CD4-positive, alpha-beta T cell treated with Interleukin-1 beta for 1 hour (primary cell): ENCODE measurements around the gene ANO6.
"Not testable (repeated sequence)": the region's sequence is repeated elsewhere in the genome, so short reads cannot be mapped to it uniquely, and the experiment has no call there.

Experiments used
- DNase-seq, 2 donors: peaks; one replicate each; pipeline ENCODE4 v3.0.0-alpha.2; 2020 to 2022

Gene ANO6

DNA sequence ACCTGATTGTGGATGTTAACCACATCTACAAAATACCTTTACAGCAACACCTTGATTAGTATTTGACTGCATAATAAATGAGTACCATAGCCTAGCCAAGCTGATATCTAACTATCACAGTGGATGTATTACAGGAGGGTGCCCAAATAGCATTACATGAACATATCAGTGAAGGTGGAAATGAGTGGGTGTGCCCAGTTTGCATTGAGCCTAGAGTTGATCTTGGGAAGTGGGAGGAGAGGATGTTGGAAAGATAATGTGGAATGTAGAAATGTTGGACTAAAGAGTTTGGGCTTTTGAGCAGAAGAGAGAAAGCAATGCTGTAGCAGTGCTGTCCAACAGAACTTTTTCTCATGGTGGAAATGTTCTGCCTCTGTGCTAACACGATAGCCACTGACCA lies 98.9 kb downstream of the ANO6 start:
- no peak for DNase-seq

DNA sequence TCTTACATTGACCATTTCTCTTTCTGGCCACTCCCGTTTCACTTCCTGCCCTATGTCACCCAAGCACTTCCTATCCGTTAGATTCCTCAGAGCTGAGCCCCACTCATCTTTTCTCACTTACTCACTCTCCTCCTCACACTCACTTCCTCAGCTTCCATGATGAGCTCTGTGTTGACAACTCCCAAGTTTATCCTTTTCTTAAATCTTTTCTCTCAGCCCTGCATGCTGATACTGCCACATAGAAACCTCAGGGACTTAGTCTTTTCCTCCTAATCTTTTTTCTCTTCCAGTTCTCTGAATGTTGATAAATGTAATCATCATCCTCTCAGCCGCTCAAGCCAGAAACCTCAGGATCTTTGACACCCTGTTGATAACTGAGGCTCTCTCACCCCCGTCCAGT lies 99.6 kb downstream of the ANO6 start:
- DNase-seq = no peak

DNA sequence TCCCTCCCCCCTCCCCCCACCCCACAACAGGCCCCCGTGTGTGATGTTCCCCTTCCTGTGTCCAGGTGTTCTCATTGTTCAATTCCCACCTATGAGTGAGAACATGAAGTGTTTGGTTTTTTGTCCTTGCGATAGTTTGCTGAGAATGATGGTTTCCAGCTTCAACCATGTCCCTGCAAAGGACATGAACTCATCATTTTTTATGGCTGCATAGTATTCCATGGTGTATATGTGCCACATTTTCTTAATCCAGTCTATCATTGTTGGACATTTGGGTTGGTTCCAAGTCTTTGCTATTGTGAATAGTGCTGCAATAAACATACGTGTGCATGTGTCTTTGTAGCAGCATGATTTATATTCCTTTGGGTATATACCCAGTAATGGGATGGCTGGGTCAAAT lies 101.4 kb downstream of the ANO6 start:
- DNase-seq = not testable (repeated sequence)

DNA sequence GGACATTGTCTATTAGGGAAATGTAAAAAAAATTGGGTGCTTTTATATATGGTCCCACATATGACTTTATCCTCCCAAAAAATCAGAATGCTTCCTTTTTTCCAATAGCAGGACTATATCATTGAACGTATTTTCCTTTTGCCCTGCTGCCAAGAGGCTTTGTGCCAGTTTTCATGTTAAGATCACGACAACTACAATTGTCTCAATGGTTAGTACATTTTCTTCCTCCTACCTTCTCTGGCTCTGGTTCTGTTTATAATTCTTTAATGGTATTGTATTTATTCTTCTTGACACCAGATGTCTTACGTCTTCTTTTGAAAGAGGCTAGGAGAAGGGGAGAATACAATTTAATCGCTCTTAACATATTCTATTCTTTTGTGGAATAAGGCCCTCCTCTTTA lies 106.9 kb downstream of the ANO6 start:
- DNase-seq = no peak

DNA sequence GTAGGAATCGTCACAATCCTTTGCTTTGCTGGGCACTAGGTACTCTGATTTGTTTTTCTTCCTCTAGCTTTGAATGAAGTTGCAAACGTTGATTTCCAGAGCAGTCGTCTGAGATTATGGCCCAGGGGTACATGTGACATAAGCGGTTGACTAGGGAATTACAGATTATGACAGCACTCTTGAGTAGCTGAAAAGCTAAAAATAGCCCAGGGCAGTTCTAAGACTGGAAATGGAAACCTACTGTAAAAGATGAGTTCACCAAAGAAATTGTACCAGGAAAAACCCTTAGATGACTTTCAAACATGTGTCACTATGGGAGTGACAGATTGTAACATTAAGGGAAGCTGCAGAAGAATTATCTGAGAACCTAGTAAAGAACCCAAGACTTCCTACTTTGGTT lies 108.5 kb downstream of the ANO6 start:
- no peak for DNase-seq

DNA sequence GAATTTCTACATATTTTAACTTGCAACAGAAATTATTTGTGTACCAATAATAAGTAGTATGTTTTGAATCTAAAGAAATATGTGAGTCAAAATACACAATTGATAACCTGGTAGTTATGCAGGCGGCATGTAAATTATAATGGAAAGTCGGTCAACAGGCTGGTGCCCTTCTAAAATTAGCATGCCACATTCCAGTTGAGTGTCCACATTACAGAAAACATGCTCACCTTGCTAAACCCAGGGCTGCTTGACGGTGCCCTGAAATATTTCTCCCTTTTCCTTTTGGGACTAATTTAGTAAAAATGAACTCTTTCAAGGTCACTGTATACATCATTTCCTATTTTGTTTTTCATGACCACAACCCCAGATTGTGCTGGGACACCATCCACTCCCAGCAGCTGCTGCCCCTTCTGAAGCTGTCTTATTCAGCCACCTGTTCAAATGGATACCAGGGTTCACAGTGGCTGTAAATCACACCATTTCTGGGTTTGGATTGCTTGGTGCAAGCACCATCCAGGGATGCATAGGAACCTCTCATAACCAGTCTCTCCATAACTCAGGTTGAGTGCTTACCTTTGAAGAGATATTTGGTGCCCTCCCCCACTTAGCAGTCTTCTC lies 110.6 kb downstream of the ANO6 start:
- no peak for DNase-seq

DNA sequence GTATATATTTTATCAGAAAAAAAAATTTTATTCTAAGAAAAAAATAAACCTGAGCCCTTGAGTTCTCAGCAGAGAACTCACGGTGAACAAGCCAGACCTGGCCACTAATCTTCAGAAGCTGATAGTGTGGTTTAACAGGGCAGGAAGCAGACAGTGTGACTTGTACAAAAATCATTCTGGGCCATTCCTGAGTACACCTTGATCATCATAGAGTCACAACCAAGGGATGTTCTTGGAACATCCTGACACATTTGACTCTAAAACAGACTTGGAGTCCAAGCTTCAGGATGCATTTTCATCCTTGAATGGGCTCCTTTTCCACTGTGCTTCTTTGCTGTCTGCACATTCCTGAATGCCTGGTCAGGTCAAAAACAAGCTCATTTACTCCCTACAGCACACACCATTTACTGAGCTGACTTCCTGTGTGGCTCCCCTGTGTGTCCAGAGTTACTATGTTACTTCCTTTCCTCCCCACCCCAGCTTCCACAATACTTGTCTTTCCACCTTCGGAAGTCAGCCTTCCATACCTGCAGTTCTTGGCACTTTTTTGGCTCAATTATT lies 112.0 kb downstream of the ANO6 start:
- no peak for DNase-seq

DNA sequence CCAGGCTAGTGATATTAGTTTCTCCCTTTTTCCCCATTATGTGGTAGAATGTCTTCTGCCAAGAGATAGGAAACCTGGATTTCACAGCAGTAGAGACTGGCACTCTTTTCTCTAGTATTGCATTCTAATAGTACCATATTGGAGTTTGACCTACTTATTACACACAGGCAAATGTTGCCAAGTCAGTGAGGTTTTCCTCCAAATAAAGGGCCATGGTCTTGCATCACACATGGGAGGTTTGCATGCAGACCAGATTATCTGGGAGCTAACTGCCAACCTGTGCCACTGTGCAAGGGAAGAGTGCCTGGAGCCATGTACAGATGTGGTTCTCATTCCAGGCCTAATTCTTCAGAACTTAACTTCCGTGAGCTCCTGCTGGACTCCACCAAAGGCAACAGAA lies 113.3 kb downstream of the ANO6 start:
- no peak for DNase-seq

DNA sequence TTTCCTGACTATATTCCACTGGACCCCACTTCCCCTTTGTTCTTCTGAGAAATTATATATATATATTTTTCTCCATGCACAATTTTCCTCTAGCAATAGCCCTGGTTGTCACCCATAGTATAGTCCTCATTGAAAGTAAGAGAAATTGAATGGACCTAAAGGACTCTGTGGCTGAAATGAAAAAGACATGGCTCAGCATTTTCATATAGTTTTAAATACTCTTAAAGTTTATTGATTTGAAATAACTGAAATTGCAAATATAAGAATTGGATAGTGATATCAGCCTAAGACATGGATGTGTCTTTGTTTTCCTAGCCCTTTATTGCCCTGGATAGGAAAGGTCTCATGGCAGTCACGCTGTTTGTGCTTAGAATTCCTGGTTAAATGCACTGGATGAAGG lies 113.8 kb downstream of the ANO6 start:
- no peak for DNase-seq

DNA sequence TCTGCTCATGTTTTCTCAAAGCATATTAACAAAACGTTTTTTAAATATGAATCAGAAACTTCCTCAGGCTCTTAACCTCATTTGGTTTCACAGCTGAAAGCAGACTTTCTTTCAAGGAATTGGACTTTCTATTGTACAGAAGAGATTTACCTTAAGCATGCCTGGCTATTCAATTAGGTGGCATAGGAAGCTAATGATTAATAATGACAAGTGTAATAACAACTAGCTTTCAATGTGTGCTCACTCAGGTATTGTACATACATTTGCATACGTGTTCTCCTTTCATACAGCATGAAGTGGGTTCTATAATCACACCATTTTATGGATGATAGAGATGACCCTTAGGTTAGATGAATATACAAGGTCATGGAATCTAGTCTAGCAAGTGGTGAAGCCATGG lies 115.7 kb downstream of the ANO6 start:
- no peak for DNase-seq

DNA sequence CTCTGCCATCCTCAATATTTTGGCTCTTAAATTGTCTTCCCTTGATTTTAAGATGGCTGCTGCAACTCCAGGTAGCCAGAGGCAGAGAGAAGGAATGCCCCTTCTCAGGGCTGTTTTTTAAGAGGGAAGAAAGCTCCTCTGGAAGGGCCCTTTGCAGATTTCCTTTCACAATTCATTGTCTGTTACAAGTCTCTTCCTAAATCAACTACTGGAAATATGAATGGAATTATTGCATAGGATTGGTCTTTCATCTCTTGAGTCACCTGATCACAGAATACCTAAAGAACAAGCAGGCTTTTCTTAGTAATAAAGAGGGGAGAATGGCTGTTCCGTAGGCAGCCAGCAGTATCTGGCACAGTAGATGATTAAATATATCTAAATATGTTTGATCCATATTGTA lies 118.5 kb downstream of the ANO6 start:
- no peak for DNase-seq

DNA sequence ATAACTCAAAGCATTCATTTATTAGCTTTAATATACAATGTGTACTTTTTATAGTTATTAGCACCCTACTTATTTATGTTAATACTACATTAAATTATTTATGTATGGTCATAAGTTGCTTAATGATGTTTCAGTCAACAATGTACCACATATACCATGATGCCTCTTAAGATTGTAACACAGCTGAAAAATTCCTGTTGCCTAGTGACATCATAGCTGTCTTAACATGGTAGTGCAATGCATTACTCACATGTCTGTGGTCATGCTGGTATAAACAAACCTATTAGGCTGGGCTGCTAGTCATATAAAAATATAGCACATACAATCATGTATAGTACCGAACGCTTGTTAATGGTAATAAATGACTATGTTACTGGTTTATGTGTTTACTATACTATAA lies 120.4 kb downstream of the ANO6 start:
- DNase-seq = no peak

DNA sequence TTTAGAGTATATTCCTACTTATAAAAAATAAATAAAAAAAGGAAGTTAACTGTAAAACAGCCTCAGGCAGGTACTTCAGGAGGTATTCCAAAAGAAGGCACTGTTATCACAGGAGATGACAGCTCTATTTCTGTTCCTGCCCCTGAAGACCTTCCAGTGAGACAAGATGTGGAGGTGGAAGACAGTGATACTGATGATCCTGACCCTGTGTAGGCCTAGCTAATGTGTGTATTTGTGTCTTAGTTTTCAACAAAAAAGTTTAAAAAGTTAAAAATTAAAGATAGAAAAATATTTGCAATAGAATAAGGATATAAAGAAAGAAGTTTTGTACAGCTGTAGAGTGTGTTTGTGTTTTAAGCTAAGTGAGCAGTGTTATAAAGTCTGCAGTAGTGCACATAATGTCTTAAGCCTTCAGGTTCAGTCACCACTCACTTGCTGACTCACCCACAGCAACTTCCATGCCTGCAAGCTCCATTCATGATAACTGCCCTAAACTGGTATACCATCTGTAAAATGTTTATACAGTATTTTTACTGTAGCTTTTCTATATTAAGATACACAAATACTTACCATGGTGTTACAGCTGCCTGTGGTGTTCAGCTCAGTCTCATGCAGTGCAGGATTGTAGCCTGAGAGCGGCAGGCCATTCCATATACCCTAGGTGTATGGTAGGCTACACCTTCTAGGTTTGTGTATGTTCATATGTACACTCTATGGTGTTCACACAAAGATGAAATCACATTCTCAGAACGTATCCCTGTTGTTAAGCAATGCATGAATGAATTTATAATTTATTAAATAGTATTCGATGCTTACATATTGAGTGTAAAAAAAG lies 121.1 kb downstream of the ANO6 start:
- no peak for DNase-seq

DNA sequence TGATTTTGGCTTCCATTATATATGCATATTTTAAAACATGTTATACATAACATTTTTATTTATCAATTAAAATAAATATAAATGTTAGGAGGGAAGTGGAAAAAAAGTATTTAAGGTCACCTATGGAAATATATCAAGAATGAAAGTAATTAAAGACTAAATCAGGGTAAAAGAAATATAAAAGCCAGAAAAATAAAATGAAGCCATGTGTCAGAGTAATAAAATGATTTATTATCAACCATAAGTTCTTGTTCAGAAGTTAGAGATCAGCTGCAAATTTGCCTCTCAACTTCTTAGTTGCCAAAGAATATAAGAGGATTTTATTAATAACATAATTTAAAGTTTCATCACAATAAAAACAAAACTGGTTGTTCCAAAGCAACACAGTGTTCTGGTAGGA lies 121.9 kb downstream of the ANO6 start:
- no peak for DNase-seq

DNA sequence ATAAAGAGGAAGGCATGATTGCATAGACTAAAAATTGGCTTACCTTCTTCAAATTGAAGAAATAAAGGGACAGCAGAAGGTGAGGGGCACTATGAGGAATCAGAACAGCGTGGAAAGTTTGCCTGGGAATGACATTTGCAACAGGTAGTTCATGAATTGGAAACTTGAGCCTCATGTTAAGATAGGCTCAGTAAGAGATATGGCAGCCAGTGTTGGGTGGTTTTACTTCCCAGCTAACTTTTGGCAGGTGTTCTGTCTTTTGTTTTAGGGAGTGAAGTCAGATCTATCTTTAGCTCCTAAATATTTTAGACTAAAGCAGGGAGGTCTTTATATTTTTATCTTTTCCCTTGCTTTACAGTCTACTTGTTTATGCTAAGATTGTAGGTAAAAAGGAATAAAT lies 122.4 kb downstream of the ANO6 start:
- DNase-seq = no peak

DNA sequence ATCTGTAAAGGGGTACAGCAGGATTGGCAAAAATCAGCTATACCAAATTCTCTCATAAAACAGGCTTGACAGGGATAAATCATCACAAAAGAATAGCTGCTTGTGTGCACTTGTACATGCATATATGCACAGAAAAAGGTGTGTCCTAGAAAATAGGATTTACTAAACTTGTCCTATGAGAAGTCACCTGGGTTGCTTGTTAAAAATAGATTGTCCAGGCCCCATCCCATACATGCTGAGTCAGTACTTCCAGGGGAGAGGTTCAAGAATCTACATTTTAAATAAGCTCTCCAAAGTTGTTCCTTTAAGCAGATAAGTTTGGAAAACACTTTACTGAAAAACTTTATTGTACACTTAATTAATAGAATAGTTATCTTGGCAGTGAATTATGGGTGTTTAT lies 123.1 kb downstream of the ANO6 start:
- DNase-seq = no peak

DNA sequence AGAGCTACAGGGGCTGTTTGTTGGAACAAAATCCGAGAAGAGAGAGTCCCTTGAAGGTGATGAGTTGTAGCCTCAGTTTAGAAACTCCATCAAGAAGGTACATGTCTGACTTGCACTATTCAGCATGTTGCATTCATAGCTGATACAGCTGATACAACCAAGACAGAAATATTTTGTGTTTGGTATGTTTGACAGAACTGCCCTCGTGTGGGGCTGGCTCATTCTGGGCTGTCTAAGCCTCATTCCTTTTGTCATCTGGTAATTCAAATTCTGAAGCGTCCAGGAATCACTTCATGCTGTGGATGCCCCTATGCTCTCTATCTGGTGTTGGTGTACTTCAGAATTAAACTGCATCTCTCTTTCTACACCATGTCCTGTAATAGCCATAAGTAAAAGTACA lies 126.3 kb downstream of the ANO6 start:
- DNase-seq = no peak

DNA sequence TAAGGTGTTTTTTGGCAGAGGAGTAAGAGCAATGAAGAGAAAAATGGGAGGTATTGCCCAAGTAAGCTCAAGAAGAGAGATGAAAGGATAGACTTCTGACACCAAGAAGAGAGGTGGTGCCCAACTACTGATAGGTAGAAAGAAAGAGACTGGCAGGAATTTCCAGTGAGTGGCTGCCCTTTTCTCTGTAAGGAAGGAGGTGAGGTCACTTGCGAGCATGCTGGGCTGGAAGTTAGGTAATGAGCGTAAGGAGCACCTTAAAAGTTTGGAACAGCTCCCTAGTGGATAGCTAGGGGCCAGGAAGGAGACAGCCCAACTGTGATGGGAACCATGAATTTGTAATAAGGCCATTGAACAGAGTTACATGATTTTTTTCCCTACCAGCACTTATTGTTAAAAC lies 127.0 kb downstream of the ANO6 start:
- no peak for DNase-seq

DNA sequence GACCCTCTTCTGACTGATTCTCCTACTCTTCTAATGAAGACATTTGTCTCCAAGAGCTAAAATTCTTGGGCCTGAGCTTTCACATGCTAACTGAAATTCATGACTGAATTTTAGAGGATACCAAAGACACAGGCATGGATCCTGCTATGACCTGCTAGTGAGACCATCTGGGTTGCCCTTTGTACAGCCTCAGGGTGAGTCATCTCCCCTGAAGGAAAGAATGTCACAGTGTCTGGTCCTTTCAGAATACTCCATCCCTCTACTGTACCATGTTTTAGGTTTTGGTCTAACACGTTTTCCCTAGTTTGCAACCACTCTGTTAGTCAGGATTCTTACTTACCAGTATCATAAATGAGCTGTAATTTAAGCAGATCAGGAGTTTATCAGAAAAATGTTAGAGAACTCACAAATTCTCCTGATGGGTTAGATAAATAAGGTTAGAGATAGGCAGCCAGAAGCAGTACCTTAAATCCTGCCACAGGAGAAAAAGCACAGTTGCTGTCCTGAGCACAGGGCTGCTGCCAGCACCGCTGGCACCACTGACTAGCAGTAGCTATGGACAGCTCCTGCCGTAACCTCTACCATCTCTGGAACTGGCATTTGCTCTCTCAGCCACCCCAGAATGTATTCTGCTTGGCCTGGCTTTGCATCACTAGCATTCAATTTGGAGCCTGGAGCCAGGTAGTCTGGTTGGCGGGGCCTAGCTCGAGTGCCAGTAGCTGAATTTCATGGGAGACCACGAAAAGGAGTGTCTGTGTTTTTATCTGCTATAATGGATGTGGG lies 127.6 kb downstream of the ANO6 start:
- DNase-seq = no peak

DNA sequence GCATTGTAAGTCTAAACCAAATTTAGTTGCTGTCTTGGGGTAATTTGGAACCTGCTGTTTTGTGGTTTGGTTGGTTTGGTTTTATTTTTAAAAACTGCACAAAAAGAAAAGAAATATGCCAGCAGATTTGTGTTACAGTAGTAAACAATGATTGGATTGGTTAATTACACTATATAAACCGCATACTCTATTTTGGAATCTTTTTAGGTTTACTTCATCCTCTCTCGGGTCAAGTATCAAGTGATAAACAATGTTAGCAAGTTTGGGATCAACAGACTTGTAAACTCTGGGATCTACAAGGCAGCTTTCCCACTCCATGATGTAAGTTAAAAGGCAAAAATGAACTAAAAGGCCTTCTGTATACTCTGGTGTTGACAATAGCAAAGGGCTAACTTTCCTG lies 132.4 kb downstream of the ANO6 start:
- no peak for DNase-seq

DNA sequence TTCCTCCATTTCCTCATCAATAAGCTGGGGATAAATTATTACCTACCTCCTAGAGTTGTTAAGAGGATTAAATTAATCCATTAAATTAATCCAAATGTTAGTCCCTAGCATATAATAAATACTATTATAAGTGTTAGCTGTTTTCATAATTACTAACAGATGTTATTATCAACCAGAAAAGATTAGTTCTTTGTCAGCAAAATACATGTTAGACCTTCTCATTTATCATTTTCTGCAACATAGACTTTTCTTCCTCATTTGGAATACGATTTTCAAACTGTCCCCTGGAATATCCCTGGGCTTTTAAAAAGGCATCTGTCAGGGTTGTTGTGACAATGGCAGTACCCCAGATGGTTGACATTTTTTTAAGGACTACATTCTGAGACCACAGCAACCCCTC lies 133.1 kb downstream of the ANO6 start:
- DNase-seq = no peak

DNA sequence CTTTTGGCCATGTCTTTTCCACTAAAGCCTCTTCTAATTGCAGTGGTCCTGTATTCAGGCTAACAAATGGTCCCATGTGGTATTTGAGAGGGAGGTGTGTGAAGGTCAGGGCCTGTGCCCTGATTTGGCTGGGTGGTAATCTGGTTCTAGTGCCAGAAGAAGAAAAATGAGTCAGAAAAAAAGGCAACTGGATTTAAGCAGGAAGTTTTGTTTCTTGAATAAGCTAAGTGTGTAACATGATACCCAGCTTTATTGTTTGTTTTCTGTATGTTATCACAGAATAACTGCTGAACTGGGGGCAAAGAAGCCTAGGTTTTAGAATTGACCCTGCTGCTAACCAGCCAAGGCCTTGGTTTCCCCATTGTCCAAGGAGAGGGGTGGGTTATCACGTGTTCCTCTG lies 134.0 kb downstream of the ANO6 start:
- no peak for DNase-seq

DNA sequence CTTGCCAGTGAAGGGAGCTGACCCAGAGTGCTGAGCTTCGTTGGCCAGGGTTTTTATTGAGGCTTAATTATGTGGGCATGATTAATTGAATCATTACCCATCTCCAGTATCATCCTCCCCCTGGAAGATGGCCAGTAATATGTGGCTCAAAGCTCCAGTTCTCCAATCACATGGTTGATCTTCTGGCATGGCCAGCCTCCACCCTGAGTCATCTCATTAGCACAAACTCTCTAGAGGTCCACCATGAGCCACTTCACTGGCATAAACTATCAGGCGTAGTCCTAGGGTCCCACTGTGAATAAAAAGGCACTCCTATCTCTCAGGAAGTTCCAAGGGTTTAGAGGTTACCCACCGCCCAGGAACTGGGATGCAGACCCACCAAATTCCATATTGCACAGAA lies 135.0 kb downstream of the ANO6 start:
- no peak for DNase-seq
